Kidney epithelial cell (primary cell): Measurements from ENCODE around the gene ADGRB2. TPM values are rescaled to one million over a fixed set of nuclear protein-coding genes. Genes with fewer than 3 reads are reported as not detected.

Experiments
- DNase-seq: peaks from one replicate; pipeline ENCODE4 v3.0.0-alpha.2; 2010; ENCODE audit warnings: low read depth
- H3K27me3 ChIP-seq: 2 replicates; pipeline ENCODE4 v1.6.0; 2011; ENCODE audit warnings: low read length; ENCODE audit not compliant: control insufficient read depth, insufficient read depth
- H3K36me3 ChIP-seq: 2 replicates; pipeline ENCODE4 v1.5.1; 2011; ENCODE audit warnings: low read length; ENCODE audit not compliant: control insufficient read depth, insufficient read depth
- H3K4me3 ChIP-seq: 2 replicates; pipeline ENCODE4 v1.5.1; 2011; ENCODE audit warnings: low read depth, mild to moderate bottlenecking, control low read depth, low read length
- total RNA-seq: library from RNA; depleted of rRNA; stranded (reverse); fragments of >200 nt; gene quantifications from 2 replicates; pipeline ENCODE4 v1.2.3, GENCODE V29; 2015
- TF ChIP-seq, protein P1 (sequence below): IDR thresholded peaks from 2 replicates; pipeline ENCODE4 v1.5.1; 2011; ENCODE audit warnings: mild to moderate bottlenecking, moderate library complexity, low read length, control low read depth, inconsistent platforms; ENCODE audit not compliant: insufficient read depth, poor library complexity, severe bottlenecking

ADGRB2 gene
- total RNA-seq, 1 donor from 2014 or later, result 1.5 TPM

- H3K4me3 ChIP-seq, result no peak overlapping the region
- H3K36me3 ChIP-seq, result no peaks in the 10 kb centered on the region
- no peaks in the 10 kb centered on the region for H3K27me3 ChIP-seq
- DNase-seq, result no peak
- TF ChIP-seq, protein P1, sequence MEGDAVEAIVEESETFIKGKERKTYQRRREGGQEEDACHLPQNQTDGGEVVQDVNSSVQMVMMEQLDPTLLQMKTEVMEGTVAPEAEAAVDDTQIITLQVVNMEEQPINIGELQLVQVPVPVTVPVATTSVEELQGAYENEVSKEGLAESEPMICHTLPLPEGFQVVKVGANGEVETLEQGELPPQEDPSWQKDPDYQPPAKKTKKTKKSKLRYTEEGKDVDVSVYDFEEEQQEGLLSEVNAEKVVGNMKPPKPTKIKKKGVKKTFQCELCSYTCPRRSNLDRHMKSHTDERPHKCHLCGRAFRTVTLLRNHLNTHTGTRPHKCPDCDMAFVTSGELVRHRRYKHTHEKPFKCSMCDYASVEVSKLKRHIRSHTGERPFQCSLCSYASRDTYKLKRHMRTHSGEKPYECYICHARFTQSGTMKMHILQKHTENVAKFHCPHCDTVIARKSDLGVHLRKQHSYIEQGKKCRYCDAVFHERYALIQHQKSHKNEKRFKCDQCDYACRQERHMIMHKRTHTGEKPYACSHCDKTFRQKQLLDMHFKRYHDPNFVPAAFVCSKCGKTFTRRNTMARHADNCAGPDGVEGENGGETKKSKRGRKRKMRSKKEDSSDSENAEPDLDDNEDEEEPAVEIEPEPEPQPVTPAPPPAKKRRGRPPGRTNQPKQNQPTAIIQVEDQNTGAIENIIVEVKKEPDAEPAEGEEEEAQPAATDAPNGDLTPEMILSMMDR, result no peak
Observed at GRCh38 chr1:31757204-31757679, 6.9 kb downstream of the ADGRB2 start.

DNA sequence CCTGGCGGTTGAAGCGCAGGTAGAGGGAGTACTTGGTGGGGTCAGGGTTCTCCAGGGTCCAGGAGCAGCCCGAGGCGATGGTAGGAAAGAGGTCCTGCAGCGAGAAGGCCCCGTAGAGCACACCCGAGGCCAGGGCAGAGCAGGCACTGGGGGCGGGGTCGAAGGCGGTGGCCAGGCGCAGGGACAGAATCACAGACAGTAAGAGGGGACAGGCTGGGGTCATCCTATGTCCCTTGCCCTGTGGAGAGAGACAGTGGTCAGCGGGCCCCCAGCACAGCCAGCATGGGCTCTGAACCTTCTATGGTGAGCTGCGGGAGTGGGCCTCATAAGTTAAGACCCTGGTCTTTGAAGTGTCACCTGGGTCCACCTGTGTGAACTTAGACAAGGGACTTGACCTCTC is 7.6 kb downstream of the ADGRB2 start:
- no peak for DNase-seq
- H3K36me3 ChIP-seq, result no peaks in the 10 kb centered on the region
- no peak overlapping the region for H3K4me3 ChIP-seq
- H3K27me3 ChIP-seq, result no peaks in the 10 kb centered on the region
- TF ChIP-seq, protein P1, result no peak

GRCh38 chr1:31755850-31756492 is 8.2 kb downstream of the ADGRB2 start:
- Histone ChIP-seq H3K27me3 (no peaks in the 10 kb centered on the region), H3K4me3 (no peak overlapping the region), H3K36me3 (no peaks in the 10 kb centered on the region)
- no peak for DNase-seq
- TF ChIP-seq, protein P1, result no peak

DNA sequence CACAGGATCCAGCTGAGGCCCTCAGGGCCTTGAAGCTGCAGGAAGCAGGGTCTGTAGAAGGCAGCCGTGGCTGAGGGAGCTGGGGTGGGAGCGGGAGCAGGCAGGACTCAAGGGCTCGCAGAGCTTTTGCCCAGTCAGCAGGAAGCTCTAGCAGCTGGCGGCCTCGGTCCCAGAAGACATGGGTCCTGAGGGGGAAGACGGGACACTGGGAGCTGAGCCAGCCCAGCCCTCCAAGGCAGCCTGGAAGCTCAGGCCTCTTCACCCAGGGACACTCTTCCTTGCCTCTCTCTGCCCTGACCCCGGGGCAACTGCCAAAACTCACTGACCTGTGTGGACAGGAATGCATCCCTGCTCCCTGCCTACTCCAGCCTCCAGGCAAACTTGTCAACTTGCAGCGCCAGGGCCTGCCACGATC is 8.9 kb downstream of the ADGRB2 start:
- TF ChIP-seq, protein P1, result no peak
- no peak overlapping the region for H3K4me3 ChIP-seq
- H3K36me3 ChIP-seq, result no peaks in the 10 kb centered on the region
- peaks cover under 1% of the 10 kb centered on the region for H3K27me3 ChIP-seq
- no peak for DNase-seq

DNA sequence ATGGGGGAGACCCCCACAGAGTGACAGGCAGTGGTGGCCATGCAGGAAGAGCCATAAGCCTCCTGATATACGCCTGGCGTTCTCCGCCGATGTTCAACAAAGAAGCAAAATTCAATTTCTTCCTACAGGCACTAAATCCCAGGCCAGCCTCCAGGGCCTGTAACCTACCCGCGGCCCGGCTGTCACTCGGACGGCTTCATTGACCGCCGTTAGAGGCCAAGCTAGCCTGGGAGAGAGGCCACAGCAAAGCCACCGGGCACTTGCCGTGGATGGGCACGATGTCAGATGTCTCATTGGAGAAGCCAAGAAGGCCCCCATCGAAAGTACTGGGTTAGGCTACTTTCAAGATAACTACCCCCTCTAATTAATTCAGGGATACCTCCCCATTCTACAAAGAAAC is 9.7 kb downstream of the ADGRB2 start:
- Histone ChIP-seq H3K27me3 (peaks cover 2% of the 10 kb centered on the region), H3K4me3 (no peak overlapping the region), H3K36me3 (no peaks in the 10 kb centered on the region)
- no peak for DNase-seq
- TF ChIP-seq, protein P1, result no peak
